Measurements from ENCODE around the gene TMEM156.
A peak's percentile ranks its signal among the peaks of the same experiment; 100 is the strongest.

TMEM156 gene
- 13.8 to 34.2 (median 17.8) reads per million in 3 donors for total RNA-seq

GRCh38 chr4:39032218-39033085 lies at the start of gene TMEM156:
TMEM156 (minus strand) TSS chr4:39032409; CDS start chr4:39032313, 96 bp downstream.
- no peaks in the 10 kb centered on the region for H3K27me3 ChIP-seq (replicated peaks; ENCODE audit: control insufficient read depth, insufficient read depth, low read length, poor library complexity, severe bottlenecking)
- no peaks in the 10 kb centered on the region for H3K36me3 ChIP-seq (ENCODE audit: control insufficient read depth, insufficient read depth, low read length)
- peak in 1 of 3 donors; percentile 12 for DNase-seq
- H3K4me3 ChIP-seq (ENCODE audit: insufficient read depth, low read depth, low read length, poor library complexity, severe bottlenecking) = peak within 1 kb of the TSS; percentile 53
- H3K27ac ChIP-seq (ENCODE audit: insufficient read depth, low read length, poor library complexity, severe bottlenecking) = peak within 1 kb of the TSS; percentile 74
- H3K4me1 ChIP-seq (ENCODE audit: control insufficient read depth, insufficient read depth, low read length, poor library complexity, severe bottlenecking) = peaks cover 17% of the 10 kb centered on the region
- H3K9me3 ChIP-seq (ENCODE audit: control insufficient read depth, low read length) = no peaks in the 10 kb centered on the region

- Histone ChIP-seq H3K4me1 (ENCODE audit: control insufficient read depth, insufficient read depth, low read length, poor library complexity, severe bottlenecking) (no peaks in the 10 kb centered on the region), H3K4me3 (ENCODE audit: insufficient read depth, low read depth, low read length, poor library complexity, severe bottlenecking) (no peak overlapping the region), H3K9me3 (ENCODE audit: control insufficient read depth, low read length) (no peaks in the 10 kb centered on the region), H3K27me3 (replicated peaks; ENCODE audit: control insufficient read depth, insufficient read depth, low read length, poor library complexity, severe bottlenecking) (no peaks in the 10 kb centered on the region), H3K27ac (ENCODE audit: insufficient read depth, low read length, poor library complexity, severe bottlenecking) (no peak overlapping the region), H3K36me3 (ENCODE audit: control insufficient read depth, insufficient read depth, low read length) (peaks cover 13% of the 10 kb centered on the region)
- no peak for DNase-seq
Observed at GRCh38 chr4:39078829-39079228, 46.6 kb upstream of the TMEM156 start.

- Histone ChIP-seq H3K9me3 (ENCODE audit: control insufficient read depth, low read length) (no peaks in the 10 kb centered on the region), H3K36me3 (ENCODE audit: control insufficient read depth, insufficient read depth, low read length) (no peaks in the 10 kb centered on the region), H3K27ac (ENCODE audit: insufficient read depth, low read length, poor library complexity, severe bottlenecking) (no peak overlapping the region), H3K4me1 (ENCODE audit: control insufficient read depth, insufficient read depth, low read length, poor library complexity, severe bottlenecking) (no peaks in the 10 kb centered on the region), H3K4me3 (ENCODE audit: insufficient read depth, low read depth, low read length, poor library complexity, severe bottlenecking) (no peak overlapping the region), H3K27me3 (replicated peaks; ENCODE audit: control insufficient read depth, insufficient read depth, low read length, poor library complexity, severe bottlenecking) (no peaks in the 10 kb centered on the region)
- DNase-seq = no peak
Observed at GRCh38 chr4:39068907-39069306, 36.7 kb upstream of the TMEM156 start.

GRCh38 chr4:39067451-39067850 lies 35.2 kb upstream of the TMEM156 start:
- DNase-seq = no peak
- Histone ChIP-seq H3K9me3 (ENCODE audit: control insufficient read depth, low read length) (no peaks in the 10 kb centered on the region), H3K4me1 (ENCODE audit: control insufficient read depth, insufficient read depth, low read length, poor library complexity, severe bottlenecking) (no peaks in the 10 kb centered on the region)

GRCh38 chr4:39067031-39067430 lies 34.8 kb upstream of the TMEM156 start:
- no peaks in the 10 kb centered on the region for H3K9me3 ChIP-seq (ENCODE audit: control insufficient read depth, low read length)

More at GRCh38 chr4:39067451-39067850, 35.2 kb upstream of the TMEM156 start:
- Histone ChIP-seq H3K36me3 (ENCODE audit: control insufficient read depth, insufficient read depth, low read length) (no peaks in the 10 kb centered on the region), H3K27ac (ENCODE audit: insufficient read depth, low read length, poor library complexity, severe bottlenecking) (no peak overlapping the region), H3K4me3 (ENCODE audit: insufficient read depth, low read depth, low read length, poor library complexity, severe bottlenecking) (no peak overlapping the region), H3K27me3 (replicated peaks; ENCODE audit: control insufficient read depth, insufficient read depth, low read length, poor library complexity, severe bottlenecking) (no peaks in the 10 kb centered on the region)

GRCh38 chr4:39066371-39066770 lies 34.2 kb upstream of the TMEM156 start:
- Histone ChIP-seq H3K4me1 (ENCODE audit: control insufficient read depth, insufficient read depth, low read length, poor library complexity, severe bottlenecking) (no peaks in the 10 kb centered on the region), H3K36me3 (ENCODE audit: control insufficient read depth, insufficient read depth, low read length) (no peaks in the 10 kb centered on the region), H3K27me3 (replicated peaks; ENCODE audit: control insufficient read depth, insufficient read depth, low read length, poor library complexity, severe bottlenecking) (no peaks in the 10 kb centered on the region), H3K4me3 (ENCODE audit: insufficient read depth, low read depth, low read length, poor library complexity, severe bottlenecking) (no peak overlapping the region), H3K27ac (ENCODE audit: insufficient read depth, low read length, poor library complexity, severe bottlenecking) (no peak overlapping the region), H3K9me3 (ENCODE audit: control insufficient read depth, low read length) (no peaks in the 10 kb centered on the region)
- DNase-seq = no peak

More at GRCh38 chr4:39067031-39067430, 34.8 kb upstream of the TMEM156 start:
- H3K27ac ChIP-seq (ENCODE audit: insufficient read depth, low read length, poor library complexity, severe bottlenecking) = no peak overlapping the region
- DNase-seq = no peak
- H3K27me3 ChIP-seq (replicated peaks; ENCODE audit: control insufficient read depth, insufficient read depth, low read length, poor library complexity, severe bottlenecking) = no peaks in the 10 kb centered on the region
- no peak overlapping the region for H3K4me3 ChIP-seq (ENCODE audit: insufficient read depth, low read depth, low read length, poor library complexity, severe bottlenecking)
- no peaks in the 10 kb centered on the region for H3K4me1 ChIP-seq (ENCODE audit: control insufficient read depth, insufficient read depth, low read length, poor library complexity, severe bottlenecking)
- H3K36me3 ChIP-seq (ENCODE audit: control insufficient read depth, insufficient read depth, low read length) = no peaks in the 10 kb centered on the region

GRCh38 chr4:39063430-39063829 lies 31.2 kb upstream of the TMEM156 start:
- H3K4me3 ChIP-seq (ENCODE audit: insufficient read depth, low read depth, low read length, poor library complexity, severe bottlenecking) = no peak overlapping the region
- H3K27ac ChIP-seq (ENCODE audit: insufficient read depth, low read length, poor library complexity, severe bottlenecking) = no peak overlapping the region
- H3K36me3 ChIP-seq (ENCODE audit: control insufficient read depth, insufficient read depth, low read length) = no peaks in the 10 kb centered on the region
- H3K4me1 ChIP-seq (ENCODE audit: control insufficient read depth, insufficient read depth, low read length, poor library complexity, severe bottlenecking) = no peaks in the 10 kb centered on the region
- no peaks in the 10 kb centered on the region for H3K27me3 ChIP-seq (replicated peaks; ENCODE audit: control insufficient read depth, insufficient read depth, low read length, poor library complexity, severe bottlenecking)
- H3K9me3 ChIP-seq (ENCODE audit: control insufficient read depth, low read length) = no peaks in the 10 kb centered on the region
- DNase-seq = no peak

- Histone ChIP-seq H3K27ac (ENCODE audit: insufficient read depth, low read length, poor library complexity, severe bottlenecking) (no peak overlapping the region), H3K4me3 (ENCODE audit: insufficient read depth, low read depth, low read length, poor library complexity, severe bottlenecking) (no peak overlapping the region), H3K9me3 (ENCODE audit: control insufficient read depth, low read length) (no peaks in the 10 kb centered on the region), H3K27me3 (replicated peaks; ENCODE audit: control insufficient read depth, insufficient read depth, low read length, poor library complexity, severe bottlenecking) (no peaks in the 10 kb centered on the region), H3K36me3 (ENCODE audit: control insufficient read depth, insufficient read depth, low read length) (no peaks in the 10 kb centered on the region), H3K4me1 (ENCODE audit: control insufficient read depth, insufficient read depth, low read length, poor library complexity, severe bottlenecking) (no peaks in the 10 kb centered on the region)
- DNase-seq = no peak
Observed at GRCh38 chr4:39062770-39063097, 30.5 kb upstream of the TMEM156 start.

GRCh38 chr4:39062094-39062769 lies 30.0 kb upstream of the TMEM156 start, which contains the start of gene KLHL5:
KLHL5 (plus strand) TSS chr4:39062232; CDS start chr4:39062653, 421 bp downstream.
- no peaks in the 10 kb centered on the region for H3K4me1 ChIP-seq (ENCODE audit: control insufficient read depth, insufficient read depth, low read length, poor library complexity, severe bottlenecking)
- DNase-seq = no peak
- H3K27me3 ChIP-seq (replicated peaks; ENCODE audit: control insufficient read depth, insufficient read depth, low read length, poor library complexity, severe bottlenecking) = no peaks in the 10 kb centered on the region
- no peaks in the 10 kb centered on the region for H3K9me3 ChIP-seq (ENCODE audit: control insufficient read depth, low read length)
- H3K4me3 ChIP-seq (ENCODE audit: insufficient read depth, low read depth, low read length, poor library complexity, severe bottlenecking) = no peak within 1 kb of the TSS
- no peaks in the 10 kb centered on the region for H3K36me3 ChIP-seq (ENCODE audit: control insufficient read depth, insufficient read depth, low read length)
- no peak within 1 kb of the TSS for H3K27ac ChIP-seq (ENCODE audit: insufficient read depth, low read length, poor library complexity, severe bottlenecking)

- Histone ChIP-seq H3K27me3 (replicated peaks; ENCODE audit: control insufficient read depth, insufficient read depth, low read length, poor library complexity, severe bottlenecking) (no peaks in the 10 kb centered on the region), H3K4me1 (ENCODE audit: control insufficient read depth, insufficient read depth, low read length, poor library complexity, severe bottlenecking) (no peaks in the 10 kb centered on the region), H3K9me3 (ENCODE audit: control insufficient read depth, low read length) (no peaks in the 10 kb centered on the region), H3K27ac (ENCODE audit: insufficient read depth, low read length, poor library complexity, severe bottlenecking) (no peak overlapping the region), H3K4me3 (ENCODE audit: insufficient read depth, low read depth, low read length, poor library complexity, severe bottlenecking) (no peak overlapping the region), H3K36me3 (ENCODE audit: control insufficient read depth, insufficient read depth, low read length) (no peaks in the 10 kb centered on the region)
- DNase-seq = no peak
Observed at GRCh38 chr4:39061457-39061856, 29.2 kb upstream of the TMEM156 start.
